ENCODE measurements around the gene CACNA2D1. TPM values are rescaled to one million over a fixed set of nuclear protein-coding genes. Genes with fewer than 3 reads are reported as not detected.
"Not testable (repeated sequence)": the region's sequence is repeated elsewhere in the genome, so short reads cannot be mapped to it uniquely, and the experiment has no call there.

Gene CACNA2D1
- total RNA-seq, 1 donor from 2014 or later: 46.1 TPM

- intact Hi-C loops (cut with DNase I): loop anchor here (10.0 kb wide), 1 partner anchor 410 kb away; no protein-coding TSS in a partner anchor
- peak; percentile 71 for ATAC-seq
- DNase-seq (ENCODE audit: missing footprints): no peak
Measured at GRCh38 chr7:82164813-82165212, 278.8 kb downstream of the CACNA2D1 start.

- DNase-seq (ENCODE audit: missing footprints) (no peak), ATAC-seq (peak; percentile 58)
- intact Hi-C loops (cut with DNase I): loop anchor here (10.0 kb wide), 1 partner anchor 410 kb away; no protein-coding TSS in a partner anchor
Measured at GRCh38 chr7:82164410-82164809, 279.2 kb downstream of the CACNA2D1 start.

- intact Hi-C loops (cut with DNase I): loop anchor here (10.0 kb wide), 1 partner anchor 411 kb away; no protein-coding TSS in a partner anchor
Measured at GRCh38 chr7:82163586-82163985, 280.0 kb downstream of the CACNA2D1 start.

GRCh38 chr7:82162289-82162688 lies 281.3 kb downstream of the CACNA2D1 start:
- no peak for DNase-seq (ENCODE audit: missing footprints)
- no peak for ATAC-seq
- intact Hi-C loops (cut with DNase I): loop anchor here (10.0 kb wide), 1 partner anchor 413 kb away; no protein-coding TSS in a partner anchor

More at GRCh38 chr7:82163586-82163985, 280.0 kb downstream of the CACNA2D1 start:
- DNase-seq (ENCODE audit: missing footprints) (no peak), ATAC-seq (no peak)

- ATAC-seq (no peak), DNase-seq (ENCODE audit: missing footprints) (no peak)
- intact Hi-C loops (cut with DNase I): no loop called here
Measured at GRCh38 chr7:82158327-82158726, 285.2 kb downstream of the CACNA2D1 start.

- intact Hi-C loops (cut with DNase I): no loop called here
- ATAC-seq (no peak), DNase-seq (ENCODE audit: missing footprints) (no peak)
Measured at GRCh38 chr7:82156893-82157292, 286.7 kb downstream of the CACNA2D1 start.

- ATAC-seq (no peak), DNase-seq (ENCODE audit: missing footprints) (no peak)
- intact Hi-C loops (cut with DNase I): no loop called here
Measured at GRCh38 chr7:82156168-82156567, 287.4 kb downstream of the CACNA2D1 start.

GRCh38 chr7:82154728-82155127 lies 288.8 kb downstream of the CACNA2D1 start:
- intact Hi-C loops (cut with DNase I): no loop called here
- ATAC-seq: no peak
- no peak for DNase-seq (ENCODE audit: missing footprints)

GRCh38 chr7:82153776-82154175 lies 289.8 kb downstream of the CACNA2D1 start:
- DNase-seq (ENCODE audit: missing footprints) (no peak), ATAC-seq (no peak)
- intact Hi-C loops (cut with DNase I): no loop called here

- ATAC-seq (no peak), DNase-seq (ENCODE audit: missing footprints) (no peak)
- intact Hi-C loops (cut with DNase I): no loop called here
Measured at GRCh38 chr7:82152858-82153257, 290.7 kb downstream of the CACNA2D1 start.

- intact Hi-C loops (cut with DNase I): no loop called here
- DNase-seq (ENCODE audit: missing footprints): no peak
- no peak for ATAC-seq
Measured at GRCh38 chr7:82146491-82146890, 297.1 kb downstream of the CACNA2D1 start.

GRCh38 chr7:82142263-82142864 lies 301.2 kb downstream of the CACNA2D1 start:
- intact Hi-C loops (cut with DNase I): no loop called here
- DNase-seq (ENCODE audit: missing footprints): no peak
- ATAC-seq: no peak

- intact Hi-C loops (cut with DNase I): no loop called here
- DNase-seq (ENCODE audit: missing footprints) (no peak), ATAC-seq (no peak)
Measured at GRCh38 chr7:82141427-82141826, 302.1 kb downstream of the CACNA2D1 start.

GRCh38 chr7:82140608-82141007 lies 303.0 kb downstream of the CACNA2D1 start:
- intact Hi-C loops (cut with DNase I); DNase-seq (ENCODE audit: missing footprints); ATAC-seq: not testable (repeated sequence)

- ATAC-seq: no peak
- intact Hi-C loops (cut with DNase I): no loop called here
- no peak for DNase-seq (ENCODE audit: missing footprints)
Measured at GRCh38 chr7:82131215-82131614, 312.4 kb downstream of the CACNA2D1 start.

- DNase-seq (ENCODE audit: missing footprints) (no peak), ATAC-seq (no peak)
- intact Hi-C loops (cut with DNase I): no loop called here
Measured at GRCh38 chr7:82129091-82129490, 314.5 kb downstream of the CACNA2D1 start.

- ATAC-seq: no peak
- DNase-seq (ENCODE audit: missing footprints): no peak
- intact Hi-C loops (cut with DNase I): no loop called here
Measured at GRCh38 chr7:82128546-82128945, 315.0 kb downstream of the CACNA2D1 start.

- DNase-seq (ENCODE audit: missing footprints) (no peak), ATAC-seq (no peak)
- intact Hi-C loops (cut with DNase I): no loop called here
Measured at GRCh38 chr7:82126576-82126975, 317.0 kb downstream of the CACNA2D1 start.

GRCh38 chr7:82124445-82124844 lies 319.1 kb downstream of the CACNA2D1 start:
- ATAC-seq (no peak), DNase-seq (ENCODE audit: missing footprints) (no peak)
- intact Hi-C loops (cut with DNase I): no loop called here

- no peak for DNase-seq (ENCODE audit: missing footprints)
- intact Hi-C loops (cut with DNase I): no loop called here
Measured at GRCh38 chr7:82122275-82122674, 321.3 kb downstream of the CACNA2D1 start.

GRCh38 chr7:82114237-82114636 lies 329.3 kb downstream of the CACNA2D1 start:
- peak; percentile 53 for DNase-seq (ENCODE audit: missing footprints)
- intact Hi-C loops (cut with DNase I): no loop called here
- no peak for ATAC-seq

More at GRCh38 chr7:82122275-82122674, 321.3 kb downstream of the CACNA2D1 start:
- ATAC-seq: no peak

Measured in Right ventricle myocardium inferior (tissue), 1 donor.